ENCODE results near the gene ANKHD1. TPM values are rescaled to one million over a fixed set of nuclear protein-coding genes. Genes with fewer than 3 reads are reported as not detected.

ANKHD1 gene
- total and polyA plus RNA-seq, 9 of the 15 experiments (the other 6 are each of a cell fraction or from before 2014, with no cell fraction given) = 38.9 to 138 (median 78.7) TPM

GRCh38 chr5:140571105-140571504 is 169.5 kb downstream of the ANKHD1 start:
- Histone ChIP-seq H3K9me3 (replicated peaks; ENCODE audit: control insufficient read depth, insufficient read depth, low read depth, low read length) (no peaks in the 10 kb centered on the region), H3K4me2 (ENCODE audit: insufficient read depth, low read length) (no peak overlapping the region), H3K9ac (ENCODE audit: insufficient read depth in 1 of 2, low read depth in 2 of 2, low read length in 2 of 2) (no peak overlapping the region), H4K20me1 (replicated peaks; ENCODE audit: control insufficient read depth, insufficient read depth, low read length) (no peaks in the 10 kb centered on the region), H2AFZ (ENCODE audit: low read depth, low read length) (no peak overlapping the region), H3K27ac (ENCODE audit: extremely low read depth, low read depth, low read length) (no peak overlapping the region), H3K9me1 (ENCODE audit: control insufficient read depth, insufficient read depth, low read length) (no peaks in the 10 kb centered on the region), H3K27me3 (ENCODE audit: control insufficient read depth in 2 of 2, insufficient read depth in 2 of 2, low read length in 2 of 2) (no peaks in the 10 kb centered on the region), H3K36me3 (ENCODE audit: control insufficient read depth, insufficient read depth, low read length) (peaks cover 31% of the 10 kb centered on the region; the same call in 2 of the 3 replicates), H3K79me2 (ENCODE audit: control insufficient read depth, insufficient read depth, low read length) (peaks cover 11% of the 10 kb centered on the region), H3K4me3 (no peak overlapping the region), H3K4me1 (replicated peaks in 1 of 2; ENCODE audit: control insufficient read depth in 2 of 2, insufficient read depth in 2 of 2, low read length in 2 of 2) (peaks cover 15 to 28% of the 10 kb centered on the region in 2 experiments; a peak in 4 of 5 replicates)
- FAIRE-seq (no peak), DNase-seq (ENCODE audit: extremely low read depth in 1 of 4, low spot score in 3 of 4) (no peak), ATAC-seq (no peak)
- WGBS (ENCODE audit: insufficient coverage, low coverage, missing lambda C conversion rate) = 60% methylated on average over 5 of the region's 5 CpGs
- no peak for TF ChIP-seq MED1 (CRISPR knock-in tag; IDR thresholded peaks at IDR 0.05; ENCODE audit: borderline replicate concordance)
- TF ChIP-seq ILK (tag; IDR thresholded peaks at IDR 0.05; ENCODE audit: borderline replicate concordance, low read depth) = no peak
- no peak for TF ChIP-seq DACH1 (IDR thresholded peaks at IDR 0.05; ENCODE audit: partially characterized antibody)
- no peak for TF ChIP-seq HCFC1 (IDR thresholded peaks at IDR 0.05; ENCODE audit: low read depth, low read length)
- no peak for TF ChIP-seq ZNF197 (CRISPR knock-in tag; IDR thresholded peaks at IDR 0.05; ENCODE audit: low read depth)
- no peak for TF ChIP-seq ZNF347 (CRISPR knock-in tag; IDR thresholded peaks at IDR 0.05; ENCODE audit: low read depth)
- TF ChIP-seq YBX1 (IDR thresholded peaks at IDR 0.05) = no peak
- TF ChIP-seq NR1H2 (CRISPR knock-in tag; IDR thresholded peaks at IDR 0.05) = no peak
- TF ChIP-seq MTA1 (IDR thresholded peaks at IDR 0.05; ENCODE audit: borderline replicate concordance) = no peak
- no peak for TF ChIP-seq E4F1 (CRISPR knock-in tag; IDR thresholded peaks at IDR 0.05; ENCODE audit: borderline replicate concordance)
- TF ChIP-seq LARP7 (IDR thresholded peaks at IDR 0.05) = no peak
- TF ChIP-seq ZNF253 (CRISPR knock-in tag; conservative IDR thresholded peaks at IDR 0.05) = no peak
- TF ChIP-seq CUX1 (CRISPR knock-in tag; IDR thresholded peaks at IDR 0.05) = no peak
- TF ChIP-seq MNT (conservative IDR thresholded peaks at IDR 0.05) = no peak
- intact Hi-C loops (cut with micrococcal nuclease) = no loop called here
- in situ Hi-C loops (cut with MboI) = no loop called here
- ChIA-PET POLR2A (interaction anchor here (0.5 to 2.2 kb wide), 2 partner anchors 10 to 53 kb away, joined by 3 to 8 read pairs; no protein-coding TSS in a partner anchor), CTCF (ENCODE audit: low intra/inter-chr PET ratio) (no interaction called here)
- BruUV-seq (replicated peaks) = no TSS peak
